T47D (cell line): Measurements from ENCODE around the gene KRTAP4-1.
"Not testable (repeated sequence)": the region's sequence is repeated elsewhere in the genome, so short reads cannot be mapped to it uniquely, and the experiment has no call there.

Source experiments
- DNase-seq, 2 experiments: peaks; one replicate each; pipeline versions ENCODE4 v3.0.0 to v3.0.0-alpha.2; 2011 to 2012; ENCODE audit warnings: low read depth in 1 of 2, low spot score in 1 of 2
- JUND ChIP-seq: IDR thresholded peaks from 2 replicates; pipeline ENCODE4 v1.6.1; 2012; ENCODE audit warnings: low read depth
- in situ Hi-C: cut with HindIII; loops from 2 replicates; pipeline ENCODE4 v1.10.0; 2016; ENCODE audit warnings: low sequenced_read_pairs, low pct_unique_long_range_greater_than_20kb

Gene KRTAP4-1

GRCh38 chr17:41153856-41154255 is 30.9 kb downstream of the KRTAP4-1 start:
- no peak for DNase-seq
- TF ChIP-seq JUND: no peak
- in situ Hi-C loops: no loop called here

GRCh38 chr17:41151525-41151924 is 33.2 kb downstream of the KRTAP4-1 start:
- DNase-seq: no peak
- no peak for TF ChIP-seq JUND
- in situ Hi-C loops: no loop called here

DNA sequence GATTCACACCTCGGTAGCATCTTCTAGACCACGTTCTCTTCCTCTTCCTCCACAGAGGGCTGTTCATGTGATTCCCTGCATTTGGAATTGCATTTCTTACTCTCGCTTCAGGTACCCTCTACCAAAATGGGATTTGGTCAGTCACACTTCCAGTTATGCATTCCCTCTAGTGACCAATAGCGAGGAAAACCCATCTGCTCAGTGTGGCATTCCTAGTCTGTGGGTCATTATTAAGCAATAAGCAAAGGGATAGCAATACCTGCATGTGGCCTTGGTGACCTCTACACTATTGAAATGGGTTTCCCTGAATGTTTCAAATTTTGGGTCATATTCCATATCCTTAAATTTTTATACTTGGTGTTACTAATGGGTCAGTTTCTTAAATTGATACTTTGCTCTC is 34.7 kb downstream of the KRTAP4-1 start:
- DNase-seq: no peak
- no peak for TF ChIP-seq JUND
- in situ Hi-C loops: no loop called here

DNA sequence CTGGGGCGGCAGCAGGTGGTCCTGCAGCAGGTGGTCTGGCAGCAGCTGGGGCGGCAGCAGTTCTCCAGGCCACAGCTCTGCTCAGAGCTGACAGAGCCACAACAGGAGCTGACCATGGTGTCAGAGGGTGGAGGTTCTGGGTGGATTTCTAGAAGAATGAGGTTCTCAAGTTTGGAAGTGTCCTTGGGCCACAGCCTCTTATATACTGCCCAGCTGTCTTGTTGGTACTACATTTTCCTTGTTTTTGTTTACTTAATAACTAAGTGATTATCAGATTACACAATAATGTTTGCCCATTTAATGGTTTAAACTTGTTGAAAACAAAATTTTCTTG is 35.1 kb downstream of the KRTAP4-1 start, which contains the start of gene KRTAP4-5:
Gene KRTAP4-5, minus strand, starts transcription at position 174 of the 334 bp plus-strand sequence. Its CDS starts 58 bp downstream, at position 116.
- TF ChIP-seq JUND: no peak
- no peak for DNase-seq
- in situ Hi-C loops: no loop called here

- in situ Hi-C loops, DNase-seq: not testable (repeated sequence)
Measured at GRCh38 chr17:41148971-41149651, 35.6 kb downstream of the KRTAP4-1 start.

- no peak for DNase-seq
- no peak for TF ChIP-seq JUND
- in situ Hi-C loops: no loop called here
Measured at GRCh38 chr17:41147531-41148204, 37.0 kb downstream of the KRTAP4-1 start.

- in situ Hi-C loops: no loop called here
- no peak for DNase-seq
- TF ChIP-seq JUND: no peak
Measured at GRCh38 chr17:41145261-41145660, 39.5 kb downstream of the KRTAP4-1 start.

GRCh38 chr17:41144846-41145245 is 39.9 kb downstream of the KRTAP4-1 start:
- in situ Hi-C loops: no loop called here
- no peak for TF ChIP-seq JUND

DNA sequence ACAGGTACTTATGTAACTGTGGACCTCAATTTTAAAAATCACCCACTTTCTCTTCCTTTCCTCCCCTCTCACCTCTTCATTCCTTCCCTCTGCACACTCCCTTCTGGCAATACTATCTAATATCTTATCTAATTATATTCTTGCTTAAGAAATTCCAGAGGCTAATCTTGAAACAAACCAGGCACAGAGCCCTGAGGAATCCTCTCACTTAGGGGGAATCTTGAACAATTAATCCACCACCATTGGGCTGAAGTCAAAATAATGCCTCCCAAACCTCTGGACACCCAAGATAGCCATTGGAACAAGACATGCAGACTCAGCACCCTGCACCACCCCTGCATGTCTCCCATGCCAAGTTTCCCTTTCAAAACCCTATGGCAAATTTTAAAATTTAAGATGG is 43.4 kb downstream of the KRTAP4-1 start:
- no peak for DNase-seq
- no peak for TF ChIP-seq JUND
- in situ Hi-C loops: no loop called here

More at GRCh38 chr17:41144846-41145245, 39.9 kb downstream of the KRTAP4-1 start:
- no peak for DNase-seq

- no peak for TF ChIP-seq JUND
- DNase-seq: no peak
- in situ Hi-C loops: no loop called here
Measured at GRCh38 chr17:41140360-41141131, 44.2 kb downstream of the KRTAP4-1 start, which contains the start of gene KRTAP4-6. KRTAP4-6 (minus strand) TSS chr17:41140544; CDS start chr17:41140487, 57 bp downstream.

DNA sequence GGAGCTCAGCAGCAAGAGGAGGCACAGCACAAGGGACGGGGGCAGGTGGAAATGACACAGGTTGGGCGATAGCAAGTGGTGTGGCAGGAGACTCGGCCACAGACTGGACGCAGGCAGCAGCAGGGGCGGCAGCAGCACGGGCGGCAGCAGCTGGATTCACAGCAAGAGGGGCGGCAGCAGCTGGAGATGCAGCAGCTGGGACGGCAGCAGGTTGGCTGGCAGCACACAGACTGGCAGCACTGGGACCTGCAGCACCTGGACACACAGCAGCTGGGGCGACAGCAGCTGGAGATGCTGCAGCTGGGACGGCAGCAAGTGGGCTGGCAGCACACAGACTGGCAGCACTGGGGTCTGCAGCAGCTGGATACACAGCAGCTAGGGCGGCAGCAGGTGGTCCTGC is 44.8 kb downstream of the KRTAP4-1 start:
- DNase-seq, in situ Hi-C loops: not testable (repeated sequence)
